Suprapubic skin (tissue), 4 donors: Measurements from ENCODE around the gene ASCL5. TPM values are rescaled to one million over a fixed set of nuclear protein-coding genes. Genes with fewer than 3 reads are reported as not detected.

Experiments used
- DNase-seq, 2 donors: peaks; one replicate each; pipeline ENCODE4 v3.0.0-alpha.2; 2019; ENCODE audit warnings: low spot score in 2 of 2
- H3K27ac ChIP-seq: fragments of 200-600 bp; sonication (generic); one replicate; pipeline ENCODE4 v1.5.1; 2019
- H3K27me3 ChIP-seq: fragments of 200-600 bp; sonication (generic); one replicate; pipeline ENCODE4 v1.5.1; 2019
- H3K36me3 ChIP-seq: fragments of 200-600 bp; sonication (generic); one replicate; pipeline ENCODE4 v1.5.1; 2019
- H3K4me1 ChIP-seq: fragments of 200-600 bp; sonication (generic); one replicate; pipeline ENCODE4 v1.5.1; 2019
- H3K4me3 ChIP-seq: fragments of 200-600 bp; sonication (generic); one replicate; pipeline ENCODE4 v1.5.1; 2019; ENCODE audit warnings: mild to moderate bottlenecking
- H3K9me3 ChIP-seq: fragments of 200-600 bp; sonication (generic); one replicate; pipeline ENCODE4 v1.5.1; 2019
- EP300 ChIP-seq: sonication (generic); formaldehyde crosslinking; IDR thresholded peaks from one replicate; pipeline ENCODE4 v1.6.1; 2017; ENCODE audit warnings: antibody characterized with exemption
- POLR2A ChIP-seq, 2 donors: fragments of 450-650 bp; IDR thresholded peaks; one replicate each; pipeline ENCODE4 v1.6.1; 2017; ENCODE audit warnings: antibody characterized with exemption in 2 of 2, mild to moderate bottlenecking in 2 of 2, moderate library complexity in 2 of 2
- POLR2AphosphoS5 ChIP-seq, 3 donors: sonication (generic); formaldehyde crosslinking; IDR thresholded peaks; one replicate each; pipeline ENCODE4 v1.6.1; 2017; ENCODE audit warnings: antibody characterized with exemption in 3 of 3
- WGBS: methylation state at CpG from one replicate; pipeline ENCODE4 v1.1.5; 2018; 5-methylcytosine and 5-hydroxymethylcytosine counted together
- total RNA-seq, 4 donors: library from RNA; depleted of rRNA; stranded (reverse); fragments of >200 nt; gene quantifications; one replicate each; pipeline ENCODE4 v1.1.0, GENCODE V29; 2016
- TF ChIP-seq, protein P1 (sequence below), 2 donors: fragments of 200-600 bp in 1 of 2; fragments of 450-650 bp in 1 of 2; sonication (generic) in 1 of 2; IDR thresholded peaks; one replicate each; pipeline ENCODE4 v1.5.1; 2016 to 2019; ENCODE audit warnings: antibody characterized with exemption in 2 of 2, mild to moderate bottlenecking in 1 of 2, moderate library complexity in 1 of 2

ASCL5 gene
- total RNA-seq, 4 donors from 2014 or later = not detected

DNA sequence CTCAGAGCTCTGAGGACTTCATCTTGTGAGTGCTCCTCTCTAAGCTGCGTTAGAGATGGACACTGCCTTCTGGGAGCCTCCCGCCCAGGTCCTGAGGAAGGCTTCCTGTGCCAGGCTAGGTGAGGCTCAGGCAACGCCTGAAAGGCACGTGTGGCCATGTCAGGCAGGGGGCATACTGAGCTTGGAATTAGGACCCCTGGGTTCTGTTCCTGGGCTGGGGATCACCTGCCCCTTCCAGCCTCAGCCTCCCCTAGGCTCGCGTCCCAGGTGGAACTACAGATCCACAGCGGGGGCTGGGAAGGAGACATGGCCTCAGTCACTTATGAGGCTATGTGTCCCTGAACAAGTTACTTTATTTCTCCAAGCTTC is 10.0 kb upstream of the ASCL5 start:
- WGBS = 84% methylated on average over 4 of the region's 7 CpGs
- TF ChIP-seq POLR2A (IDR thresholded peaks at IDR 0.05) = no peak
- TF ChIP-seq, protein P1, sequence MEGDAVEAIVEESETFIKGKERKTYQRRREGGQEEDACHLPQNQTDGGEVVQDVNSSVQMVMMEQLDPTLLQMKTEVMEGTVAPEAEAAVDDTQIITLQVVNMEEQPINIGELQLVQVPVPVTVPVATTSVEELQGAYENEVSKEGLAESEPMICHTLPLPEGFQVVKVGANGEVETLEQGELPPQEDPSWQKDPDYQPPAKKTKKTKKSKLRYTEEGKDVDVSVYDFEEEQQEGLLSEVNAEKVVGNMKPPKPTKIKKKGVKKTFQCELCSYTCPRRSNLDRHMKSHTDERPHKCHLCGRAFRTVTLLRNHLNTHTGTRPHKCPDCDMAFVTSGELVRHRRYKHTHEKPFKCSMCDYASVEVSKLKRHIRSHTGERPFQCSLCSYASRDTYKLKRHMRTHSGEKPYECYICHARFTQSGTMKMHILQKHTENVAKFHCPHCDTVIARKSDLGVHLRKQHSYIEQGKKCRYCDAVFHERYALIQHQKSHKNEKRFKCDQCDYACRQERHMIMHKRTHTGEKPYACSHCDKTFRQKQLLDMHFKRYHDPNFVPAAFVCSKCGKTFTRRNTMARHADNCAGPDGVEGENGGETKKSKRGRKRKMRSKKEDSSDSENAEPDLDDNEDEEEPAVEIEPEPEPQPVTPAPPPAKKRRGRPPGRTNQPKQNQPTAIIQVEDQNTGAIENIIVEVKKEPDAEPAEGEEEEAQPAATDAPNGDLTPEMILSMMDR (IDR thresholded peaks at IDR 0.05) = no peak
- H3K9me3 ChIP-seq = no peaks in the 10 kb centered on the region
- peaks cover 54% of the 10 kb centered on the region for H3K36me3 ChIP-seq
- H3K27me3 ChIP-seq = no peaks in the 10 kb centered on the region
- no peak for DNase-seq
- peaks cover 20% of the 10 kb centered on the region for H3K4me1 ChIP-seq
- H3K4me3 ChIP-seq = no peak overlapping the region
- no peak overlapping the region for H3K27ac ChIP-seq

DNA sequence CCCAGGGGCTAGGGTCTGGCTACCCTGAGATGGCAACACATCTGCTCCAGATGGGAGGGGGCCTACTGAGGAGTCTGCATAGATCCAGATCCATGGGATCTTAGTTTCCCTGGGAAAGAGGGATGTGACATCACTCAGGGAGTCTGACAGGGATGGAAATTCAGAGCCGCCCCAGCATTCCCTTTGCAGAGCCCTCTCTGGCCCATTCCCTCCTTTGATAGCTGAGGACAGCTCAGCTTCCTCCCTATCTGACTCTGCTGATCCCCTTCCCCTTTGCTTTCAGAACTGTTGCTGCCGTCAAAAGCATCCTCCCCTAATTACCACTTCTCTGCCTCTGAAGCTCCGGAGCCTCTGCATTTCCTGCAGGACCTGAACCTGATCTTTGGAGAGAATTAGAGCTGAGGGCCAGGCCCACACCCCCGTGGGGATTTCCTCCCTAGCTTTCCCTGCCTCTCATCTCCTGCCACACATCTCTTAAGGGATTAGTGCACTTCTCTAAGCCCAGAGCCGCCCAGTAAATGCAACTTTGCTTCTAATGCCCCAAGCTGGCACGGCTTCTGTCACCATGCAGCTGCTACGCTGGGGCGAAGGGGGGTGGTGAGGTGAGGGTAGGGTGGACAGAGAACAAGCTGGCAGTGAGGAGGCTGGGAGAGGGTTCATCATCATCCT is 9.5 kb upstream of the ASCL5 start:
- 86% methylated on average over 7 of the region's 8 CpGs for WGBS
- H3K27me3 ChIP-seq = no peaks in the 10 kb centered on the region
- H3K4me3 ChIP-seq = no peak overlapping the region
- no peak for TF ChIP-seq POLR2AphosphoS5 (IDR thresholded peaks at IDR 0.05)
- no peak for TF ChIP-seq EP300
- TF ChIP-seq, protein P1 (IDR thresholded peaks at IDR 0.05) = no peak
- TF ChIP-seq POLR2A (IDR thresholded peaks at IDR 0.05) = no peak
- no peak overlapping the region for H3K27ac ChIP-seq
- peaks cover 18% of the 10 kb centered on the region for H3K4me1 ChIP-seq
- DNase-seq = no peak
- H3K9me3 ChIP-seq = no peaks in the 10 kb centered on the region
- H3K36me3 ChIP-seq = peaks cover 51% of the 10 kb centered on the region

DNA sequence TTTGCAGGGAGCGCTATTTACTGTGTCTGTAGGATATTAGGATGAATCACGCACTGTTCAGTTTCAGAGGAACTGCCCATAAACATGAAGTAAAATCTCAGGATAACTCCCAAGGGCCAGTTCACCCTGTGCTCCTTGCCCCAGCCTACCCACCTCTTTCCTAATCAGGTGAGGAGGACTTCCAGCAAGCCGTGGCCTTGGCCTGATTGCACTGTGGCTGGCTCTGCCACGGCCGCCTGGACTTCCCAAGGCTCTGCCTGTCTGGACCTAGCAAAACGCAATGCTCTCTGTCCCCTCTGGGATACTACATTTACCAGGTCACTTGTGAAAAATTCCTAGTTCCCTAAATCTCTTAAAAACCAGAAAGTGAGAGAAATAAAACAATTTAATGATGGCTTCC is 7.4 kb upstream of the ASCL5 start:
- H3K9me3 ChIP-seq = no peaks in the 10 kb centered on the region
- no peak overlapping the region for H3K27ac ChIP-seq
- WGBS = 97% methylated on average over 6 of the region's 6 CpGs
- H3K36me3 ChIP-seq = peaks cover 31% of the 10 kb centered on the region
- DNase-seq = no peak
- TF ChIP-seq POLR2AphosphoS5 (IDR thresholded peaks at IDR 0.05) (no peak), POLR2A (IDR thresholded peaks at IDR 0.05) (no peak), EP300 (no peak)
- TF ChIP-seq, protein P1 (IDR thresholded peaks at IDR 0.05) = no peak
- H3K4me3 ChIP-seq = no peak overlapping the region
- H3K4me1 ChIP-seq = peaks cover 18% of the 10 kb centered on the region
- H3K27me3 ChIP-seq = no peaks in the 10 kb centered on the region

DNA sequence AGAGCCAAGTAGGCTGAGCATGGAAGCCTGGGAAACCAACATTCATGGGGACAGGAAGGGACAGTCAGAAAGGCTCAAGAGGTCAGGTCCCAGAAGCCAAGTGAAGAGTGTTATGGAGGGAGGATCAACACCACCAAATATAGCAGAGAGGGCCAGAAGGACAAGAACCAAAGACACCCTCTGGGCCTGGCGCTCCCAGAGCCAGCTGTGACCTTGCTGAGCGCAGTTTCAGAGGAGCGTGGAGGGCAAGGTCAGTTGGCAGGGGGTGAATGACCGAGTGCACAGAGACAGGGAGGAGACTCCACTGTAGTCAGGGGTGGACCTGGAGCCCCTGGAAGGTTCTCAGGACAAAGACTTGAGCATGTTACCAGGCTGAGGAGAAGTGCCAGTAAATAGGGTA is 4.4 kb upstream of the ASCL5 start:
- H3K27me3 ChIP-seq = no peaks in the 10 kb centered on the region
- peaks cover 25% of the 10 kb centered on the region for H3K36me3 ChIP-seq
- H3K4me1 ChIP-seq = no peaks in the 10 kb centered on the region
- H3K9me3 ChIP-seq = no peaks in the 10 kb centered on the region
- no peak overlapping the region for H3K4me3 ChIP-seq
- H3K27ac ChIP-seq = no peak overlapping the region
- 76% methylated on average over 4 of the region's 4 CpGs for WGBS
- no peak for DNase-seq
- no peak for TF ChIP-seq POLR2AphosphoS5 (IDR thresholded peaks at IDR 0.05)
- no peak for TF ChIP-seq EP300
- TF ChIP-seq, protein P1 (IDR thresholded peaks at IDR 0.05) = no peak
- TF ChIP-seq POLR2A (IDR thresholded peaks at IDR 0.05) = no peak

DNA sequence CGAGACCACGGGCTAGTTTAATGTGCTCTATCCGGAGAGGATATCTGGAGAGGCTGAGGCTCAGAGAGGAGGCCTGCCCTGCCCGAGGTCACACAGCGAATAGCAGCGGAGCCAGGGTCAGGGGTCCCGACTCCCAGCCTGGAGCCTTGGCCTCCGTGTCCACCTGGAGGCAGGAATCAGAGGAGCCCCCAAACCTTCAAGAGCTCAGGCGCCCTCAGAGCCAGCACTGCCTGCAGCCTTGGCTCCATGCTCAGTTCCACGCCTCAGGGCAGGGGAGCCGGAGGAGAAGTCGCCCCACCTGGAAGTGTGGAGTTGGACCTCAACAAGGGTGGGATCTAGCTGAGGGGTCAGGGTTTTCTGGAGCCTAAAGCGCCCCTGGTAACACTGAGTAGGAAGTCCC is 2.0 kb upstream of the ASCL5 start:
- Histone ChIP-seq H3K4me3 (no peak overlapping the region), H3K9me3 (no peaks in the 10 kb centered on the region), H3K27me3 (peaks cover 7% of the 10 kb centered on the region), H3K27ac (no peak overlapping the region), H3K36me3 (peaks cover under 1% of the 10 kb centered on the region), H3K4me1 (no peaks in the 10 kb centered on the region)
- no peak for DNase-seq
- TF ChIP-seq POLR2AphosphoS5 (IDR thresholded peaks at IDR 0.05) (no peak), POLR2A (IDR thresholded peaks at IDR 0.05) (no peak), EP300 (no peak)
- TF ChIP-seq, protein P1 (IDR thresholded peaks at IDR 0.05) = no peak
- WGBS = 91% methylated on average over 3 of the region's 13 CpGs
